Left renal cortex interstitium (tissue), 4 donors: ENCODE data around the gene HDAC4. TPM values are rescaled to one million over a fixed set of nuclear protein-coding genes. Genes with fewer than 3 reads are reported as not detected.

Experiments
- DNase-seq, 4 donors: peaks; one replicate each; pipeline ENCODE4 v3.0.0-alpha.2; 2013; ENCODE audit warnings: low read depth in 4 of 4, low spot score in 2 of 4, missing footprints in 1 of 4
- polyA plus RNA-seq, 4 donors: library from polyadenylated mRNA; unstranded; fragments of 120-200 nt; gene quantifications; one replicate each; pipeline ENCODE4 v1.2.1, GENCODE V29; 2013; ENCODE audit not compliant: insufficient read length in 4 of 4

The HDAC4 gene
- polyA plus RNA-seq, 4 donors: 10.5 to 21.1 (median 14.3) TPM

DNA sequence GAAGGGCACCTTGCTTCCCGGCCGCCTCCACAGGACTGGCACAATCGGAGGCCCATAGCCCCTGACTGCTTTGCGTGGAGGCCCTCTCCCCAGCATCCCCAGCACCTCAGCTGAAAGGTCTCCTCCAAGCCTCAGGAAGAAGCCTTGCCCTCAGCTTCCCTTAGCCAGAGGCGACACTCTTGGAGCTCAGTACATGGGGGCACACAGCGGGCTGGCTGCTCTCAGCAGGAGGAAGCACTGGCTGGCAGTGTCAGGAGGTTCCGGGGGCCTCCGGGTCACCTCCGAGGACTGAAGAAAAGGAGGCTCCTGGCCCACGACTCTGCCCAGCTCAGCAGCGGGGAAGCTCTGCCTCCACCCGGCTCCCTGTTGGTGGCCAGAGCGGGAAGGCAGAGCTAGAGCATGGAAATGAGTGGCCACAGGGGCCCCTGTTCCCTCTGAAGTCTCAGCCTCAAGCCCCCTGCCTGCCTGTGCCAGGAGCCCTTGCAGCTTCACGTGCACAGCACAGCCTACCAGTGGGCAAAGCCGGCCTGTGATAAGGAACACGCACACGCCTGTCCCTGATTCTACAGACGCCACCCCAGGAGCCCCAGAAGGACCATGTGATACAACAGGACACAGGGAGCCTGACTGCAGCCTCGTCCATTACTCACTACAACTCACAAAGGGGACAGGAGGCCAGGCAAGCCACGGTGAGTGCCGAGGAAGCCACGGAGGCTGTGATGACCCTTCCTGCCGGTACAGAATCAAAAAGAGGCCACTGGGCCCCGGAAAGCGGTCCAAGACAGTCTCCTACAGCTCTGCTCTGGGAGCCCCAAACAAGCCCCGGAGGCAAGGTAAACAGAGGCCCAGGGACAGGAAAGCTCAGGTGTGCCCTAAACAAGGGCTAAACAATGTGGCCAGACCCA is 15.5 kb downstream of the HDAC4 start:
- no peak for DNase-seq

DNA sequence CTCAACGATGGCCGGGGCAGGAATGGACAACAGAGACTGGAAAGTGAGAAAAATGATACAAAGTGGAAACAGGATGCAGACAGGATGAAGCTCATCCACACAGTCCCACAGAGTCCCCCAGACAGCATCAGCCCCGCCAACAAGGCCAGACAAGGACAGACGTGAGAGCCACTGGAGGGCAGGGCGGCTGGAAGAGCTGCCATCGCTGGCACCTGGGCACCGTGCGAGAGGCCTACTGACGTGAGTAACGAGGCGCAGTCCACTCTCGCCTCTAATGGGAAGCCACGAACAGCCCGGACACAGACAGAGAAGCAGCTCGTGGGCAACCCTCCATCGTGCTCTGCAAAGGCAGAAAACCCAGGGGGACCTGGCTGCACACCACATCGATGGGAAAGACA is 17.1 kb downstream of the HDAC4 start:
- DNase-seq: no peak

DNA sequence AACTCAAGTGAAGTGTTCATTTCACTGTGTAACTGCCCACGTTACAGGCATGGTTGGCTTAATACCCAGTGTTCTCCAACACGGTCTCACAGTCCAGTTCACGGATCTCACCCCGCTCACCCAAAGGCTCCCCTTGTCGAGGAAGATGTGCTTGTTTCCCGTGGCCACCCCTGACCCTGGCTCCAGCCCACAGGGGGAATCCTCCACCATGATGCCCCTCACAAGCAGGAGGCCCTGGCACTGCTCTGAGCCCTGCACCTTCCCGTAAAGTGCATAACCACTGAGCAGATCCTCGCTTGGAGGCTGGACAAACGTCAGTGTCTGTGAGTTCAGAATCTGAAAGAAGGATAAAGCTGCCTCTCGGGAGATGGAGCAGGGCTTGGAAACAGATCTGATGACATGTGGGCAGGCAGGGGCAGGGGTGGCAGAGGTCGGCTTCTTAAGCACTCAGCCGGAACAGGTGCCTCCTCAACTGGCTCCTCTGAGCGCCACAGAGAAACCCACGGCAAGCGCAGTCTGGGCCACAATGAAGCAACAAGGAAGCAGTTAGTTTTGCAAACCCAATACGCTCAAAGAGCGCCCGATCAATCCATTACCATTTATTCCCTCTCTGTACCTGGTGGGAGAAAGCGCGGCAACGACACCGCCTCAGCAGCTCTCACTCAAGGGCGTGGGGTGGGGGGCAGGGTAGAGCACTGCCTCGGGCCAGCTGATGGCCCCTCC is 17.6 kb downstream of the HDAC4 start:
- no peak for DNase-seq

GRCh38 chr2:239382384-239382880 is 18.4 kb downstream of the HDAC4 start:
- DNase-seq: no peak

- no peak for DNase-seq
Observed at GRCh38 chr2:239381709-239382134, 19.1 kb downstream of the HDAC4 start.

DNA sequence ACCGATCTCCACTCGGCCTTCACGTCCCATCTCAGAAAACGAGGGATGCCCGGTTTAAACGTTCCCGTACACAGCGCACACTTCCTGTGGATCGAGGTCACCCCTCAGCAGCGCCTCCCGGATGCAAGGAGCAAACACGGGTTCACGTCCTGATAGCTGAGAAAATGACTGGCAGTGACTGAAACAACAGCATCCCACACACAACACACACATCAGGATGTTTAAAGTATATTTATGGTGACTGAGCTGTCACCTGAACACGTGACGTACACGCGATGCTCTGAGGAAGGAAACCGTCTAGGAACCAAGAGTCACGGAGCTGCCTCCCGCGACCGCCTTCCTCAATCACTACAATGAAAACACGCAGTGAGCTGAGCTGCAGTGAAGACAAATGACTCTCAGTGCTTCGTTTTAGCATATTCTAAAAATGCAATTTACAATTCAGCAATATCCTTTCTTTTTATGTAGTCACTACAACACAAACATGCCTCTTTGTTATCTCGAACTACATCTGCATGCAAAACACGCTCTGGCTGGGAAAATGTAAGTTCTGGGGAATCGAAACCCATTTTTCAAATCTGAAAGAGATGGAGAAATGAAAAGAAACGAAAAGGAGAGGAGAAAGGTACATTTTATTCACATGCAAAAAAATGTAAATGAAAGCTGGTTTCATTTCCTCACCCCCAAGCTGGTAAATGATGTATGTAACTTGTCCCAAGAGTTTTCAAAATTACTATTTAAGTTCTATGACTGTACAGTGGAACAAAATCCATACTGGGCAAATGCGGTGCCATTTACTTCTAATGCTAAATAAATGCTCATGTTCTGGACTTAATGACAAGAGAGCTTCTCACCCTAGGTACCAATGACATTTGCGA is 19.8 kb downstream of the HDAC4 start:
- DNase-seq: no peak

DNA sequence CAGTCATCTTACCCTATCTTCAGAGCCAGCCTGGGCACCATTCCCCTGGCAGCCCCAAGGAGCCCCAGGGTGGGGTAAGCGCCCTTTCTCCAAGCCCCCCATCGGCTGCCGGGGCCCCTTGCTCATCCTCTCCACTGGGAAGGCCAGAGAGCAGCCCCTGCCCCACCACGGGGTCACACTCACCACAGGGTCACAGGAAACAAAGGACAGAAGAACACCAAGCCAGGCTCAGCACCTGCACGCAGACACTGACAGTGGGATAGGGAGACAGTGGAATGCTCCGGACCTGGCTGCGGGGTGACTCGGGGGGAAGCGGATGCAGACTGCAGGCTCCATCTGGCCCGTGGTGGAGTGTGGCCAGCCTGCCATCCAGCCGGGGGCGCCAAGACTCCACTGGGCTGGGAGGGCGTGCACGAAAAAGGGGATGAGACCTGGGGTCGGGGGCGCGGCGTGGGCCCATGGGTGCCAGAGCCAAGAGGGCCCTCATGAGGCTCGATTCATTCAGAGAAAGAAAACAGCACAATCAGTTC is 21.1 kb downstream of the HDAC4 start:
- DNase-seq: no peak

DNA sequence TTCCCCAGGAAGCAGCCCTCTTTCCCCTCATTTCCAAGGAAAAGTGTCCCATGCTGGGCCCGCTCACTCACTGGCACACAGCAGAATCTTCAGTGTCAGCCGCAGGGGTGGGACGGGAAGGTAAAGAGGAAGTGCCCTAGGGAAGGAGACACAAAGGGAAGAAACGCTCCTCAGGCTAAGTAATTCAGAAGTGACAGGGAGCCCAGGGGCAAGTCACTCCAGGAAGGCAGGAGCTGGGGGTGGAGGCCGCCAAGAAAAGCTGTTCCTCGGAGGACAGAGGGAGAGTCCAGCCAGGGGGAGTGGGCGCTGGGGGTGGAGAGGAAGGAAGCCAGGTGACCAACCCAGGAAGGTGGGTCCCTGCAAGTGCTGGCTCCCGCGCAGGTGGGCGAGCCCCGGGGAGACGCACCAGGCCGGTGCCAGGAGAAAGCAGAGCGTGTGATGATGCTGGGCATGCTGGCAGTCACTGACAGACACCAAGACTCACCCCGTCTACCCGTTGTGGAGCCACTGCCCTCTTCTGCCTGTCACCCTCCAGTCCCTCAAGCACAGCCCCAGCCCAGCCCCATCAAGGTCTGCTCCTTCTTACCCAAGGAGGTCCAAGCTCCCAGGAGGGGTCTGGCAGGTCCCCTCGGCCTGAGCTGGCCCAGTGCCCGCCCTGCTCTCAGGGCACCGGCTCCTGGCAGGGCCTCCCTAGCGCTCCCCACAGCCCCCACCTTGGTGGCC is 21.7 kb downstream of the HDAC4 start:
- no peak for DNase-seq

- DNase-seq: no peak
Observed at GRCh38 chr2:239378021-239378917, 22.6 kb downstream of the HDAC4 start.

DNA sequence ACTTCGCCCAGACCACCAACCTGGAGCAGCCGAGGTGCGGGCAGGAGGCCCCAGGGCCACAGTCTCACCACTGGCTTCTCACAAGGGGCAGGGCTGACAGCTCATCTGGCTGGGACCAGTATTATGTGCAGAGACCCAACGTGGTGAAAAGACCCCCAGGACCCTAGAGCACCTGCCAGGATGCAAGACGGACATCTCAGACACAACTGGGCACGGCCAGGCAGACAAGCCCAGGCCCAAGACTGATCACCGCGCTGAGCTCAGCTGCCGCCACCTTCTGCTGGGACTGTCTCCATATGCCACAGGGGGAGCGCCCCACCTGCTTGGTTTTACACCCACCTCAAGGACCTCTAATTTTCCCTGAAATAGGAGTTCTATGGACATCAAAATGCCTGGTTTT is 23.2 kb downstream of the HDAC4 start:
- no peak for DNase-seq

DNA sequence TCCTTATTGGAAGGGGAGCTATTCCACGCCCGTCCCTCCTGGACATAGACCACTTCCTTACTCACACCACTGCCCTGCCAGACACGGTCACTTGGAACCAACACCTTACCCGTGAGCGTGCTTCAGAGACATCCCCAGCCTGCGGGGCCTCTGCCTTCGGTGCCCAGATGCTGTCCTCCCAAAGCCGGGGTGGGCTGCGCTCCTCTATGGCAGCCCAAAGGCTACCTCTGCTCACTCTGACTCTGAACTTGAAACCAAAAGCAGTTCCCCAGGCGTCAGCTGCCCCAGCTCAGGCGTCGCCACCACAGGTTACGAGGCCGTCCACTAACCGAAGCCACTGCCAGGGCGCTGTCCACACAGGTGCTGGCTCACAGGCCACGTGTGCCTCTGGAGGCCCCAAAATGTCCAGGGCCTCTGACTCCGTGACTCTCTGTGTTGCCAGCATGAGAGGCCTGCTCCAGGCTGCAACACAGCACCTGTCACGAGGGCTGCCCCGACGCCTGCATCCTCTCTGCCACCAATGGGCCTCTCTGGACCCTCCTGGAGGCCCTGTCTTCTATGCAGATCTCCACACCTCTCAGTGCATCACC is 23.8 kb downstream of the HDAC4 start:
- no peak for DNase-seq

GRCh38 chr2:239376351-239376750 is 24.5 kb downstream of the HDAC4 start:
- DNase-seq: no peak

GRCh38 chr2:239375278-239376061 is 25.4 kb downstream of the HDAC4 start:
- DNase-seq: no peak

GRCh38 chr2:239374896-239375277 is 25.9 kb downstream of the HDAC4 start:
- DNase-seq: no peak

DNA sequence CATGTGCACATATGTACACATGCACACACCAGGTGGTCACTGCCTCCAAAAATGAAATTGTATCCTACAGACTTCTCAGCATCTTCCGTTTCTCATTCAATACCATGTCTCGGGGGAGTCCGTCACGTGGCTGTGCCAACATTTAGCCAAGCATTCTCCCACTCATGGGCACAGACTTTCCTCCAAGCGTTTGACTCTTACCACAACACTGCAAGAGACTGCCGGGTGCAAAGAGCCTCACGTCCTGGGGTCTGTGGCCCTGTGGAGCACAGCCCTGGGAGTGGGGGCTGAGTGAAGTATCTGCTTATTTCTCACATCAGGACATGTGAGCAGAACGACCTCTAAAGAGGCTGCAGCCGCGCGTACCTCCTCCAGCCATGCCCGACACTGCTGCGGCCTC is 28.0 kb downstream of the HDAC4 start:
- no peak for DNase-seq

DNA sequence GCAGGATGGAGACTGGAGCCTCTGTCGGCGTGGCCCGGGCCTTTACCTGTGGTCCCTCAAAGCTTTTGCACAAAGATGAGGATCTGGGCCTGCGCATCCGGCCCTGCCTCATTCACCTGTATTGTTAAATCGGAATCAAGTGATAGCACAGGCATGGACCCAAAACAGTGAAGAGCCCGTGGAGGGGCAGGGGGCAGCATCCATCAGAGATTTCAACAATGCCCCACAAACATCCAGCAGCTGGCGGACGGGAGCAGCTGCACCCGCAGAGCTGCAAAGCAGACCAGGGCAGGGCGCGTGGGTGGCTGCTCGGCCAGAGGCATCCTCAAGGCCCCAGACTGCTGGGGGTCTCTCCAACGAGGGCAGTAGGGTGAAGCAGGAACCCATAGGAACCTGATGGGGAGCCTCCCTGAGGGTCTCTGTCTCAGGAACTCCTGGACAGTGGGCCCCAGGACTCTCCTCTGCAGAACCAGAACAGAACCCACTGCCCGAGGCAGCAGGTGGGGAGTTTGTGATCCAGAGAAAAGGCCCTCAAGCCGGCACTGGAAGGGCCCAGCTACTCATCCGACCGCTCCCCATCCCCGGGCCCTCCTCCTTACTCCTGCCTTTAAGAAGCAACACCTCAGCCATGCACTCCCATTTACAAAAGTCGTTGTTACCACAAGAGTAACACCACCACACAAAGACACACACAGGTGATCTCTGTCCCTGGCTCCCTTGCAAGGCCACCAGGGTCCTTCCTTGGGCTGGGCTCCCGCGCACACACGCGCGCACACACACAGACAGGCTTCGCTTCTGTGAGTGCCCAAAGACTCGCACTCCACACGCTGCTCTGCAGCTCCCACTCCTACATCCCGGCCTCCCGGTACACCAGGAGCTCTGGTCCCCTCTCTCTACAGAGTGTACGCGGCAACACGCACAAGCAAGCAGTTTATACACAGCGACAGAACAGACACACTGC is 28.8 kb downstream of the HDAC4 start:
- DNase-seq: no peak
